Stimulated activated CD4-positive, alpha-beta T cell treated with anti-CD3 and anti-CD28 coated beads, Interleukin-2, amount 100 ng/mL, for 48 hours (primary cell): ENCODE measurements around the gene MYO16.

ENCODE experiments used
- DNase-seq, 2 donors: peaks; one replicate each; pipeline ENCODE4 v3.0.0-alpha.2; 2020

Gene MYO16

GRCh38 chr13:108629181-108629752 is at the start of gene MYO16:
TSS of gene MYO16 (plus strand) at chr13:108629611. CDS start at chr13:108629845, 234 bp downstream.
- no peak for DNase-seq

- DNase-seq = no peak
Observed at GRCh38 chr13:108586826-108587225, 42.6 kb upstream of the MYO16 start.

GRCh38 chr13:108588516-108588915 is 40.9 kb upstream of the MYO16 start:
- DNase-seq = no peak

- DNase-seq = no peak
Observed at GRCh38 chr13:108594153-108594552, 35.3 kb upstream of the MYO16 start.

- DNase-seq = peak in 1 of 2 donors; percentile 2
Observed at GRCh38 chr13:108595436-108596274, 33.8 kb upstream of the MYO16 start.

GRCh38 chr13:108597943-108598342 is 31.5 kb upstream of the MYO16 start:
- no peak for DNase-seq

- DNase-seq = no peak
Observed at GRCh38 chr13:108606424-108606823, 23.0 kb upstream of the MYO16 start.

- no peak for DNase-seq
Observed at GRCh38 chr13:108609353-108609752, 20.1 kb upstream of the MYO16 start.

- no peak for DNase-seq
Observed at GRCh38 chr13:108610507-108610906, 18.9 kb upstream of the MYO16 start.

- no peak for DNase-seq
Observed at GRCh38 chr13:108615241-108615640, 14.2 kb upstream of the MYO16 start.

- no peak for DNase-seq
Observed at GRCh38 chr13:108618233-108618632, 11.2 kb upstream of the MYO16 start.

- no peak for DNase-seq
Observed at GRCh38 chr13:108621462-108621861, 7.9 kb upstream of the MYO16 start.

- no peak for DNase-seq
Observed at GRCh38 chr13:108624108-108624507, 5.3 kb upstream of the MYO16 start.

GRCh38 chr13:108624979-108625378 is 4.4 kb upstream of the MYO16 start:
- DNase-seq = no peak

GRCh38 chr13:108629988-108630387 is 577 bp downstream of the MYO16 start:
- no peak for DNase-seq

GRCh38 chr13:108632649-108633167 is 3.3 kb downstream of the MYO16 start:
- no peak for DNase-seq

GRCh38 chr13:108638901-108639300 is 9.5 kb downstream of the MYO16 start:
- no peak for DNase-seq

- no peak for DNase-seq
Observed at GRCh38 chr13:108643646-108644353, 14.4 kb downstream of the MYO16 start.

- DNase-seq = no peak
Observed at GRCh38 chr13:108645376-108645775, 16.0 kb downstream of the MYO16 start.

- no peak for DNase-seq
Observed at GRCh38 chr13:108650271-108650670, 20.9 kb downstream of the MYO16 start.

GRCh38 chr13:108656742-108657141 is 27.3 kb downstream of the MYO16 start:
- DNase-seq = no peak

- no peak for DNase-seq
Observed at GRCh38 chr13:108657519-108657918, 28.1 kb downstream of the MYO16 start.

- no peak for DNase-seq
Observed at GRCh38 chr13:108662528-108662927, 33.1 kb downstream of the MYO16 start.

- no peak for DNase-seq
Observed at GRCh38 chr13:108663710-108664109, 34.3 kb downstream of the MYO16 start.
